ENCODE data around the gene MRPL48. TPM values are rescaled to one million over a fixed set of nuclear protein-coding genes. Genes with fewer than 3 reads are reported as not detected.

MRPL48 gene
- total RNA-seq, 2 donors from 2014 or later = 18.7 to 25.3 TPM

DNA sequence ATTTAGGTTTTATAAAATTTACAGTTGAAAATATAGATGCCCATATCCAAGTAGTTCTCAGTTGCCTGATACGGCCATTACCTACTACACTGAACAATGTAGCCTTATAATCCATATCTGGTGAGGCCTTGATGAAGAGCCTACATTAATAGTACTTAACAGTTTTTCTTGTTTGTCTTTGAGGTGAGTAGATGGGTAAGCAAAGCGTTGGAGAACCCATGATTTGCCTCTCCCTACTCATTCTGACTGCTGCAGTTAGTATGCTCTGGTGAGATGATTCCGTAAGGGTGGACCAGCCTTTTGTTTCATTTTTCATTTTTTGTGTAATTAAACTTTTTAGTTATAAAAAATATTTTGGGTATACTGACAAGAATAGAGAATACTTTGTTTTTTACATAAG lies 100.6 kb downstream of the MRPL48 start:
- Histone ChIP-seq H3K36me3 (peaks cover 32% of the 10 kb centered on the region), H3K27me3 (no peaks in the 10 kb centered on the region)

DNA sequence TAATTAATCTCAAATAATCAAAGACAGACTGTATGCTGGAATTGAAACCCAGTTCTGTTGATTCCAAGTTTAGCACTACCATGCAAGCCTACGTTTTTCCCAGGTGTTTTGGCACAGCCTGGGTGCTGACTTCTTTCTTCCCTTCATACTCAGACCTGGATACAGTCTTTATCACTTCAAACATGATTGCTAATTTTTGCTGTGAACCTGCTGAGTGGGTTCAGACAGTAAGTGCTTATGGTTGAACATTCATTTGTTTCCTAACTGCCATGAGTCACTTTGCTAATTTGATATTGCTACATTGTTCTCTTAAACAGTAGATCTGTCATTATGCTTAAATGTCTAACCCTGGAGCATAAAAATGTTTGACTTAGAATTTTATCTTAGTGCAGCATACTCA lies 101.3 kb downstream of the MRPL48 start:
- Histone ChIP-seq H3K36me3 (peaks cover 27% of the 10 kb centered on the region), H3K9me3 (no peaks in the 10 kb centered on the region), H3K4me3 (no peak overlapping the region), H3K27ac (no peak overlapping the region), H3K27me3 (no peaks in the 10 kb centered on the region), H3K4me1 (no peaks in the 10 kb centered on the region)
- TF ChIP-seq, protein P1, sequence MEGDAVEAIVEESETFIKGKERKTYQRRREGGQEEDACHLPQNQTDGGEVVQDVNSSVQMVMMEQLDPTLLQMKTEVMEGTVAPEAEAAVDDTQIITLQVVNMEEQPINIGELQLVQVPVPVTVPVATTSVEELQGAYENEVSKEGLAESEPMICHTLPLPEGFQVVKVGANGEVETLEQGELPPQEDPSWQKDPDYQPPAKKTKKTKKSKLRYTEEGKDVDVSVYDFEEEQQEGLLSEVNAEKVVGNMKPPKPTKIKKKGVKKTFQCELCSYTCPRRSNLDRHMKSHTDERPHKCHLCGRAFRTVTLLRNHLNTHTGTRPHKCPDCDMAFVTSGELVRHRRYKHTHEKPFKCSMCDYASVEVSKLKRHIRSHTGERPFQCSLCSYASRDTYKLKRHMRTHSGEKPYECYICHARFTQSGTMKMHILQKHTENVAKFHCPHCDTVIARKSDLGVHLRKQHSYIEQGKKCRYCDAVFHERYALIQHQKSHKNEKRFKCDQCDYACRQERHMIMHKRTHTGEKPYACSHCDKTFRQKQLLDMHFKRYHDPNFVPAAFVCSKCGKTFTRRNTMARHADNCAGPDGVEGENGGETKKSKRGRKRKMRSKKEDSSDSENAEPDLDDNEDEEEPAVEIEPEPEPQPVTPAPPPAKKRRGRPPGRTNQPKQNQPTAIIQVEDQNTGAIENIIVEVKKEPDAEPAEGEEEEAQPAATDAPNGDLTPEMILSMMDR (IDR thresholded peaks at IDR 0.05) = no peak
- DNase-seq (ENCODE audit: low spot score) = no peak

More for the DNA sequence above, 100.6 kb downstream of the MRPL48 start:
- Histone ChIP-seq H3K4me1 (no peaks in the 10 kb centered on the region), H3K27ac (no peak overlapping the region), H3K4me3 (no peak overlapping the region), H3K9me3 (no peaks in the 10 kb centered on the region)
- DNase-seq (ENCODE audit: low spot score) = no peak
- TF ChIP-seq, protein P1 (IDR thresholded peaks at IDR 0.05) = no peak

DNA sequence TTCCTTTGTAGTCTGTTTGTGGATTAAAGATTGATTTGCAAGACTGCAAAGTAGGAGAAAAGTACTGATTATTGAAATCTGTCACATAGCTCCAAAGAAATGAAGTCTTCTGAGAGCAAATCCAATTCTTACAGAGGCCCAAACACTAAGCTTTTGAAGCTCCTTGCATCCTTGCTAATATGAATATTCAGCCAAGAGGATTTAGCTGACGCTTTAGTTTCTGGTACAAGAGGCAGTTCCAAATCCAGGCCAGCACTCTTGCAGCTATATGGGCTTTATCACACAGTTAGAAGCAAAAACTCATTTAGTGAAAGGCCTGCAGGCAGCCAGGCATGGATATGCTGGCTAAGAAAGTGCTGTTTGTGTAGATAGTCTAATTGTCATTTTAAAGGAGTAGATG lies 101.9 kb downstream of the MRPL48 start:
- H3K4me3 ChIP-seq = no peak overlapping the region
- no peaks in the 10 kb centered on the region for H3K27me3 ChIP-seq
- no peak overlapping the region for H3K27ac ChIP-seq
- no peak for DNase-seq (ENCODE audit: low spot score)
- H3K9me3 ChIP-seq = no peaks in the 10 kb centered on the region
- TF ChIP-seq, protein P1 (IDR thresholded peaks at IDR 0.05) = no peak
- H3K4me1 ChIP-seq = no peaks in the 10 kb centered on the region
- peaks cover 25% of the 10 kb centered on the region for H3K36me3 ChIP-seq

DNA sequence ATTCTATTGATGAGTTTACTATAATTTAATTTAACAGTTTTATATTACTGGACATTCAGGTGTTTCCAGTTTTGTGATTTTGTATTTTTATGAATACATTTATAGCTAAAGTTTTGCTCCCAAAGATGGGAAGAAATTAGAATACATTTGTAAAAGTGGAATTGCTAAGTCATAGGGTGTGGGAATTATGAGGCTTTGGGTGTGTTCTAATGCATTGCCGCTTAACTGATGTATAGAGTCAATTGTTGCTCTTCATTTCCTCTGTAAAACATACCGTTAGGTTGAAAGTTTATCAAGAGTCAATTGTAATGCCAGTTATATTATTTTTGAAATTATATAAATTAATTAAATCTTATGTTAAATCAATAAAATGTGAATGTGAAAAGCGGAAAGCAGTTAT lies 105.4 kb downstream of the MRPL48 start:
- no peaks in the 10 kb centered on the region for H3K9me3 ChIP-seq
- H3K36me3 ChIP-seq = peaks cover 25% of the 10 kb centered on the region
- no peak for DNase-seq (ENCODE audit: low spot score)
- H3K4me1 ChIP-seq = no peaks in the 10 kb centered on the region
- TF ChIP-seq, protein P1 (IDR thresholded peaks at IDR 0.05) = no peak
- H3K4me3 ChIP-seq = no peak overlapping the region
- no peaks in the 10 kb centered on the region for H3K27me3 ChIP-seq
- no peak overlapping the region for H3K27ac ChIP-seq

DNA sequence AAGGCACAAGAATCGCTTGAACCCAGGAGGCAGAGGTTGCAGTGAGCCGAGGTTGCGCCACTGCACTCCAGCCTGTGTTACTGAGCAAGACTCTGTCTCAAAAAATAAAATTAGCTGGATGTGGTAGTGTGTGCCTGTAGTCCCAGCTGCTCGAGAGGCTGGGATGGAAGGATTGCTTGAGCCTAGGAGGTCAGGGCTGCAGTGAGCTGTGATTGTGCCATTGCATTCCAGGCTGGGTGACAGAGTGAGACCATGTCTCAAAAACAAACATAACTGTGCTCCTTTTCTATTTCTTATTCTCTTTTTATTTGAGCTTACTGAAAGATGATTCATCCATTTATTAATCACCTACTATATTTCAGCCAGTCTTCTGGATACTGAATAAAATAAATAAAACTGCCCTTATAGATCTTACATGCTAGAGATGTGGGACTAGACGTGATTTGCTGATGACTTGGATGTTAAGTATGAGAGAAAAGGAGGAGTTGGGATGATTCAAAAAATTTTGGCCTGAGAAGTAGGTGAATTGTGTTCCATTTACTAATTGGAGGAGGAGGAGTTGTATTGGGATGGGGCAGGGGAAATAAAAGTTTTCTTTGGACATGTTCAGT lies 107.2 kb downstream of the MRPL48 start:
- TF ChIP-seq, protein P1 (IDR thresholded peaks at IDR 0.05) = no peak
- H3K36me3 ChIP-seq = peaks cover 37% of the 10 kb centered on the region

DNA sequence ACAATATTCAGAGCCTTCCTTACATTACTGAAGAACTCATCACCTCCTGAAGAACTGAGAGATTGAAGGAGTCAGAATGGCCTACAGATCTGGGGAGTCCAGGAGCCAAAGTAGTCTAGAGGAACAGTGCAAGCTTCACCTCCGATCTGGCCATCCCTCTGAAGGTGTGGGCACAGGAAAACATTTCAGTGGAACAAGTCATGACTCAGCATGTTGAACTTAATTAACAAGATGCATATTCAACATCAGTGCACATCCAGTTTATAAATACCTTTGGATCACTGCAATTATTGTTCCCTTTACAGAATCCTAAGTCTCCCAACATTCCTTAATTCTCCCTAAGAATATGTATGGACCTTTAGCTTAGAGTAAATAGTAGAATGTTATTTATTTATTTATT lies 114.6 kb downstream of the MRPL48 start:
- TF ChIP-seq, protein P1 (IDR thresholded peaks at IDR 0.05) = no peak
- H3K36me3 ChIP-seq = peaks cover 20% of the 10 kb centered on the region
- no peaks in the 10 kb centered on the region for H3K9me3 ChIP-seq
- H3K27ac ChIP-seq = no peak overlapping the region
- no peak for DNase-seq (ENCODE audit: low spot score)
- no peak overlapping the region for H3K4me3 ChIP-seq
- peaks cover 0 to 2% of the 10 kb centered on the region in 2 donors for H3K4me1 ChIP-seq
- H3K27me3 ChIP-seq = no peaks in the 10 kb centered on the region

More for the DNA sequence above, 107.2 kb downstream of the MRPL48 start:
- Histone ChIP-seq H3K4me1 (no peaks in the 10 kb centered on the region), H3K27me3 (no peaks in the 10 kb centered on the region), H3K27ac (no peak overlapping the region), H3K9me3 (no peaks in the 10 kb centered on the region), H3K4me3 (no peak overlapping the region)
- no peak for DNase-seq (ENCODE audit: low spot score)

All from right atrium auricular region (tissue), 2 donors.